GM19099 (cell line): ENCODE data around the gene APLP2.

ENCODE experiments used
- POLR2A ChIP-seq: IDR thresholded peaks from 3 replicates; pipeline ENCODE4 v1.6.1; 2011; ENCODE audit warnings: low read depth; ENCODE audit not compliant: insufficient read length; ENCODE audit errors: extremely low read depth

The APLP2 gene

GRCh38 chr11:130100381-130101095 lies 30.8 kb downstream of the APLP2 start:
- TF ChIP-seq POLR2A: no peak

- no peak for TF ChIP-seq POLR2A
Observed at GRCh38 chr11:130101661-130102060, 32.0 kb downstream of the APLP2 start.

DNA sequence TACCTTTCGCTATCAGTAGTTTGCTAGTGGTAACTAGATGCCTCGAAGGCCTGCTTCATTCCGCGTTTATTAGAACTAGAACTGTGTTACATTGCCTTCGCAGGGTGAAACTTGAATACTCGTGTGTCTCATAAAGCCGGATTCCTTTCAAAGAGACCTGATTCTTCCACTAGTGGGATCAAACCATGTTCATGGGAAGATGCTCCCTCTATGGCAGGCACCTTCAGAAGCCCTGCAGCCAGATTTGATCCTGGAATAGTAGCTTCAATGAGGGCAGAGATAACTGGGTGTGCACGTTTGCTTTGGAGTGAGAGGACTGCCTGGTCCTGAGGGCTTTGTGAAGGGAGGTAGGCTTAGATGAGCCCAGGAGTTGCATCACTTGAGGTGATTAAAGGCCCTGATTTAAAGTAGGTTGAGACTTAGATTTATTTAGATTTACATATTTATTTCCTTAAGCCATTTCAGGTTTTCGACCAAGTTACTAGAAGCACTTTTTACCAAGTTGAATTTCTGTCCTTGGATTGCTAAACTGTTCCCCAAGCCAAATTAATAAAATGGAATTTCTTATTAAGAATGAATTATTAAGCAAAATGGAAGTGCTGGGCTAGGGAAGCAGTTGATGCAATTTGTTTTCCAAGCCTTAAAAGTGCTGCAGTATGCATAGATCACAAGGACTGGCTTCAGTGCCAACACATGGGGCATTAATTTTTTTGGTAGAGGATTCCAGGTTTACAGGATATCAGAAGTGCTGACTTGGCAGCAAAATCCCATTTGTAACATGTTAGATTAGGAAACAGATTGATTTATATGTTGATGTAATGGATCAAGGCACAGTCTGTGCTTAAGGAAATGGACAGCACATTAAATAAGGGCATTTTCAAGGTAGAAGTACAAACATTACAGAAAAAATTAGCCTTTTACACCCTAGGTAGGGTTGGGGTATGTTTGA lies 32.9 kb downstream of the APLP2 start:
- TF ChIP-seq POLR2A: no peak

- no peak for TF ChIP-seq POLR2A
Observed at GRCh38 chr11:130103296-130103814, 33.7 kb downstream of the APLP2 start.

DNA sequence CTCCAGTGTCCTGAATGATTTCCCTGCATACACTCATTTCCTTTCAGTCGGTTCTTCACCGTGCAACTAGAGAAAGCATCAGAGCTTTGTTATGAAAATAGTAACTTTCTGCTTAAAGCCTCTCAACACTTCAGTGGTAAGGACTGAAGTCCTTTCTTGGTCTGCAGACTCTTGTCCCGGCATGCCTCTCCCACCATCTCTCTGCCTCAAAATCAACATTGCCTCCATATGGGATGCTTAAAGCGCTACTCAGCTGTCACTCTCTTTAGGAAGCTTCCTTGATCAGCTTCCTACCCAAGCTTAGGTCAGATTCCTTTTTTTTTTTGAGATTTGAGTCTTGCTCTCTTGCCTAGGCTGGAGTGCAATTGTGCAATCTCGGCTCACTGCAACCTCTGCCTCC lies 36.7 kb downstream of the APLP2 start:
- no peak for TF ChIP-seq POLR2A

DNA sequence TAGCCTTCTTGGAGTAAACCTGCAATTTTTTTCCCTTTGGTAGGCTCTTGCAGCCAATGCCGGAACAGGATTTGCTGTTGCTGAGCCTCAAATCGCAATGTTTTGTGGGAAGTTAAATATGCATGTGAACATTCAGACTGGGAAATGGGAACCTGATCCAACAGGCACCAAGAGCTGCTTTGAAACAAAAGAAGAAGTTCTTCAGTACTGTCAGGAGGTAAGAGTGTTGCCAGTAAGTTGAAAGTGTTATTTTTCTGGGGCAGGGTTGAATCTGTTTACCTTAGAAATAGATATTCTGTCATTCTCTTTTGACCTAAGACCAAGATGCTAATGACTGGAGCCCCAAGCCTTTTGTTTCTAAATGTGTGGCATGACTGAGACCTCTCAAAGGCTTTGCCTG lies 39.7 kb downstream of the APLP2 start:
- TF ChIP-seq POLR2A: no peak

GRCh38 chr11:130110339-130111108 lies 40.8 kb downstream of the APLP2 start:
- TF ChIP-seq POLR2A: no peak

GRCh38 chr11:130112071-130112830 lies 42.6 kb downstream of the APLP2 start:
- TF ChIP-seq POLR2A: no peak

GRCh38 chr11:130114281-130114680 lies 44.6 kb downstream of the APLP2 start:
- TF ChIP-seq POLR2A: no peak

DNA sequence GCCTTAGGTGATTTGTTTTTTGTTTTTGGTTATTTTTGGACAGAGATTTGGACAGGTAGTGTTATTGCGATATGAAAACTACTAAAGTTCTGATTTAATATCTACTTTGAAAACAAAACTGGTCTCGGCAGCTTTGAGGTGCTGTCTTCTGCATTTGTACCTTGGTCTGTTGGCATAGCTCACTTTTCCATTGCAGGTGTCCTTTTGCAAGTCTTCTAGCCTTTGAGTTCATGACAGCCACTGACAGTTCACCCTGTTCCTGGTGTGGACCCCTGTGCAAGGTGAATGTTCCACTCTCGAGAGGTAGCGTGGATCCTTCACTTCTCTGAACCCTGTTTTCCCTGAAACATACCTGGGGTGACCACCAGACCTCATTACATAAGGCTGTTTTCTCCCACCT lies 45.0 kb downstream of the APLP2 start:
- TF ChIP-seq POLR2A: no peak

GRCh38 chr11:130115218-130115617 lies 45.5 kb downstream of the APLP2 start:
- TF ChIP-seq POLR2A: no peak

DNA sequence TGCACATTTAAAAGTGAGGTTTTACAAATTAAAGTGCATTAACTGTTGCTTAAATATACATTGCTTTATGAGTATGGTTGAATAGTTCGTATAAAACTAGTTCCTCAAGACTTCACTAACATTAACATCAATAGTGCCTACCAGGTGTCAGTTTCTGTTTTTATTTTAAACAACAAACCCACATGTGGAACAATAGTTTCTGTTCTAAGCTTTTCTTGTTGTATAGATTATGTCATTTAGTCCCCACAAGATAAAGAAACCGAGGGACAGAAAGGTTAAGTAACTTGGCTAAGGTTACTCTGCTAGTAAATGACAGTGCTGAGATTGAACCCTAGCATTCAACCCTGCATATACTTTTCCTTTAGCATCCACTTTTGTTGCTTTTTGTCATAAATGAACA lies 48.5 kb downstream of the APLP2 start:
- no peak for TF ChIP-seq POLR2A

DNA sequence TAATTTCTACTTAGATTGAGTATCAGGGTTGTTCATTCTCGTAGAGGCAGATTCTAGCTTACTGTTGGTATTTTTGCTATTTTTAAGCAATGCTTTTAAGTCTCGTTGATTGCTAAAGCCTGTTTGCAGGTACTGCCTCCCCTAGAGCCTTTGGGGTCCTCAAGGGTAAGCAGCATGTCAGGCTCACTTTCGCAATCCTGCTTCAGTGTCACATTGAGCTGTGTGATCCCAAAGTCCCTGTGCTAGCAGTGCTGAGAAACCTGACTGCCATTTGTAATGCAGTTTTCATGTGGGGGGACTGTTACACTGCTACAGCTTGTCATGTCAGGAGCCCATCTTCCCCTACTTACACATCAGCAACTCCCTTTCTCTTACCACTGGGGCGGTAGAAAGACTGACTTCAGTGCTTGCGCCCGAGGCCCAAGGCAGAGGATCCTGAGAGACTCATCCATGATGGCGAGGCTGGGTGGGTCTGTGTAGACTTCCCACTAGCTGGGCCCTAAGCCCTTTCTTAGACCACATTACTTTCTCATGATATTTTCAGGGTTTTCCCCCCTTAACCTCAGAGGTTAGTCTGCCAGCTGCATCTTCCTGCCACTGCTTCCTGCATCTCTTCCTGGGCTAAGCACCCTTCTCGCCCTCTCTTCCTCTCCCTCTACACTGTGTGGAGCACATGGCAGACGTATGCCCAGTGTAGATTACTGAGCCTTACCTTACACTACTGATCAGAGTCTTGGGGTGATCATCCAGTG lies 49.1 kb downstream of the APLP2 start:
- TF ChIP-seq POLR2A: no peak

DNA sequence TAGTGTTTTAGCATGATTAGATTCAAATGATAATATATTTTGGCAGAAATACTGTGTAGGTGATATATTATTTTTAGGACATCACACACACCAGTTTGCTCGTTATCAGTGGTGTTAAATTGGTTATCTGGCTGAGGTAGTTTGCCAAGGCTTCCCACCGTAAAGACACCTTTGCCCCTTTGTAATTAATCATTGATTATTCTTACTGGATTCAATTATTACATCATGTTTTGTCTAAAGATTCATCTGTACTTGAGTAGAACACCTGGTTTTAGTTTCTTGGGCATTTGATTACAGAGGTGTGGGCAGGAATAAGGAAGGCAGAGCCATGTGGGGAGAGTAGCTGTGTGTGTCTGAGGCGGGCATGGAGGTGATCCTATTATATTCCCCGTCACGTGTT lies 50.4 kb downstream of the APLP2 start:
- TF ChIP-seq POLR2A: no peak

GRCh38 chr11:130121445-130121978 lies 51.8 kb downstream of the APLP2 start:
- no peak for TF ChIP-seq POLR2A
